Motor neuron (in vitro differentiated cells): Measurements from ENCODE around the gene TUFT1. TPM values are rescaled to one million over a fixed set of nuclear protein-coding genes. Genes with fewer than 3 reads are reported as not detected.
A peak's percentile ranks its signal among the peaks of the same experiment; 100 is the strongest.

Experiments used
- ATAC-seq, 8 experiments: fragments of 200-7000 bp; cut with Tn5 transposase; replicated peaks in 6 of 8; 2 replicates each; pipeline ENCODE4 v1.8.0; 2021; ENCODE audit warnings: mild to moderate bottlenecking in 8 of 8, moderate library complexity in 8 of 8
- H3K27ac ChIP-seq, 2 donors: fragments of 250-450 bp; sonication (Bioruptor Pico); 2 replicates each; pipeline ENCODE4 v1.9.0; 2021; ENCODE audit warnings: antibody characterized with exemption in 2 of 2, mild to moderate bottlenecking in 2 of 2, moderate library complexity in 1 of 2
- H3K4me1 ChIP-seq, 2 donors: fragments of 250-450 bp; sonication (Bioruptor Pico); replicated peaks in 1 of 2; 2 replicates each; pipeline ENCODE4 v1.6.1; 2021; ENCODE audit warnings: antibody characterized with exemption in 2 of 2, mild to moderate bottlenecking in 2 of 2, moderate library complexity in 1 of 2
- H3K4me3 ChIP-seq, 5 donors: fragments of 250-450 bp; sonication (Bioruptor Pico); 2 replicates each; pipeline ENCODE4 v1.9.0; 2021; ENCODE audit warnings: antibody characterized with exemption in 5 of 5, mild to moderate bottlenecking in 5 of 5, moderate library complexity in 4 of 5
- WGBS, 10 experiments: fragments of 450-650 bp; shearing (Covaris generic); methylation state at CpG; one replicate each; pipeline ENCODE4 v1.0.0; 2022; 5-methylcytosine and 5-hydroxymethylcytosine counted together
- in situ Hi-C, 9 experiments: fragments of 400-800 bp; cut with MboI; loops; one replicate each; pipeline ENCODE4 v1.15.0; 2021; ENCODE audit warnings: low sequenced_read_pairs in 9 of 9, low pct_unique_long_range_greater_than_20kb in 2 of 9; ENCODE audit not compliant: unreplicated experiment in 9 of 9
- total RNA-seq, 8 experiments: library from RNA; unstranded; fragments of 300-600 nt; gene quantifications; 2 replicates each; pipeline versions ENCODE4 v1.2.3 to v1.2.4, GENCODE V29; 2022

TUFT1 gene
- total RNA-seq, 8 experiments from 2014 or later, result 0.87 to 33.7 (median 24.6) TPM

GRCh38 chr1:151604291-151604690, 64.2 kb downstream of the TUFT1 start:
- in situ Hi-C loops, result no loop called here
- Histone ChIP-seq H3K4me3 (no peak overlapping the region), H3K27ac (no peak overlapping the region), H3K4me1 (no peaks in the 10 kb centered on the region)
- 40 to 86% (median 66%) methylated on average over 1 to 2 of the region's 2 CpGs for WGBS, 10 experiments
- ATAC-seq, result no peak

- Histone ChIP-seq H3K4me3 (no peak overlapping the region), H3K27ac (no peak overlapping the region), H3K4me1 (no peaks in the 10 kb centered on the region)
- in situ Hi-C loops, result no loop called here
- ATAC-seq, result no peak
These were observed 66.3 kb downstream of the TUFT1 start for GRCh38 chr1:151606384-151606783.

- Histone ChIP-seq H3K4me3 (no peak overlapping the region), H3K27ac (no peak overlapping the region), H3K4me1 (no peaks in the 10 kb centered on the region)
- 71 to 100% (median 94%) methylated on average over 2 to 3 of the region's 3 CpGs; no CpG with 5 or more reads in 3 of the 10 experiments for WGBS, 10 experiments
- in situ Hi-C loops, result no loop called here
- no peak for ATAC-seq
These were observed 66.7 kb downstream of the TUFT1 start for GRCh38 chr1:151606857-151607256.

DNA sequence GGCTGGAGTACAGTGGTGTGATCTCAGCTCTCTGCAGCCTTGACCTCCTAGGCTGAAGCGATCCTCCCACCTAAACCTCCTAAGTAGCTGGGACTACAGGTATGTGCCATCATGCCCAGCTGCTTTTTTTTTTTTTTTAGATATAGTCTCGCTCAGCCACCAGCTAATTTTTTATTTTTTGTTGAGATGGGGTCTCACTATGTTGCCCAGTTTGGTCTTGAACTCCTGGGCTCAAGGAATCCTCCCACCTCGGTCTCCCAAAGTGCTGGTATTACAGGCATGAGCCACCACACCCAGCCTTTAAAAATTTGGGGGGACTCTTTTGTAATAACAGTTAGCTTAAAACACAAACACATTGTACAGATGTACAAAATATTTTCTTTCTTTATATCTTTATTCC, 70.0 kb downstream of the TUFT1 start:
- Histone ChIP-seq H3K4me1 (peaks cover 3 to 8% of the 10 kb centered on the region in 2 donors), H3K27ac (no peak overlapping the region), H3K4me3 (no peak overlapping the region)
- in situ Hi-C loops, result no loop called here
- no peak for ATAC-seq
- WGBS, 10 experiments, result 63 to 100% (median 89%) methylated on average over 2 to 3 of the region's 3 CpGs

DNA sequence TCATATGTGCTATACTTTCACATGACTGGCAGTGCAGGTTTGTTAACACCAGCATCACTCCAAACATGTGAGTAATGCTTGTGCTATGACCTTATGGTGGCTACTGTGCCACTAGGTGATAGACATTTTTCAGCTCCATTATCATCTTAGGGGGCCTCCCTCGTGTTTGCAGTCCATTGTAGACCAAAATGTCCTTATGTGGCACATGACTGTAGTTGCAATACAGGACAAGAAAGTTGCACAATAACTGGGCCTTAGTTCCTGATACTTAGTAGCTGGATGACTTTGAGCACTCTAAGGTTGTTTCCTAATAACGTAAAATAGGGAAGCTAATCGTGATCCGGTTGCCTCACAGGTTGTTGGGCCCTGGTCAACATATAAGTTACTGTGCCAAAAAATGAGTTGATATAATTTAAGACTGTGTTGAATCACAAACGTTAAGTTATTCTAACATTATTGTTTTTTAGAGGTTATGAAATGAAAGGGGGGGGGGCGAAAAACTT, 71.2 kb downstream of the TUFT1 start:
- Histone ChIP-seq H3K27ac (no peak overlapping the region), H3K4me3 (peak overlapping the region in 4 of 5 donors; percentile 83 to 98 (median 88)), H3K4me1 (peaks cover 3 to 8% of the 10 kb centered on the region in 2 donors)
- WGBS, 10 experiments, result 0 to 80% (median 32%) methylated on average over 2 to 6 of the region's 6 CpGs
- in situ Hi-C loops, result no loop called here
- ATAC-seq, result peak in 2 of 8 experiments; percentile 4 to 9

DNA sequence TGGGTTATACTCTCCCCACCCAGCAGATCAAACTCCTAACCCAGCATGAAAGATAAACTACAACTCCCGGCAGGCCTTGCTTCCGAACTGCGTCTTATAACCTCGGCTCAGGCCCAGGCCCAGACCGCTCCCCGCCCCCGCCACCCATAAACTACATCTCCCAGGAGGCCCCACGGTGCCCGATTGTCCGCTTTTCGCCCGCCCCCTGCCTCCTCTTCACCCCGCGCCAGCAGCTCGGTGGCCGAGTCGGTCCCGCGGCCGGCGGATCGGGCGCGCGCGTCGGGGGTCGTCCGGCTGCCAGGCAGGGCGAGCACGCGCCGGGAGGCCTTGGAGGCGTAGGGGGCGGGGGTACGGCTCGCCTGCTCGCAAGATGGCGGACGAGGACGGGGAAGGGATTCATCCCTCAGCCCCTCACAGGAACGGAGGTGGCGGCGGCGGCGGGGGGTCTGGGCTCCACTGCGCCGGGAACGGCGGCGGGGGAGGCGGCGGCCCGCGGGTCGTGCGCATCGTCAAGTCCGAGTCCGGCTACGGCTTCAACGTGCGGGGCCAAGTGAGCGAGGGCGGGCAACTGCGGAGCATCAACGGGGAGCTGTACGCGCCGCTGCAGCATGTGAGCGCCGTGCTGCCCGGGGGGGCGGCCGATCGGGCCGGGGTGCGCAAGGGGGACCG, 71.9 kb downstream of the TUFT1 start, which contains the start of gene SNX27:
SNX27 (plus strand) TSS at position 219 of the 669 bp plus-strand sequence; CDS start at position 371, 152 bp downstream.
- WGBS, 10 experiments, result 0% methylated on average over 1 to 2 of the region's 79 CpGs; no CpG with 5 or more reads in 8 of the 10 experiments
- in situ Hi-C loops, result no loop called here
- H3K4me1 ChIP-seq, result peaks cover 3 to 8% of the 10 kb centered on the region in 2 donors
- peak; percentile 84 to 95 (median 92) for ATAC-seq
- H3K4me3 ChIP-seq, result peak within 1 kb of the TSS; percentile 79 to 98 (median 87)
- peak within 1 kb of the TSS; percentile 83 to 84 for H3K27ac ChIP-seq

- Histone ChIP-seq H3K4me3 (peak overlapping the region; percentile 79 to 98 (median 87)), H3K4me1 (peaks cover 3 to 8% of the 10 kb centered on the region in 2 donors), H3K27ac (peak overlapping the region; percentile 83 to 84)
- in situ Hi-C loops, result no loop called here
- WGBS, 10 experiments, result 0 to 7% (median 0%) methylated on average over 2 to 19 of the region's 44 CpGs; no CpG with 5 or more reads in 4 of the 10 experiments
- ATAC-seq, result peak; percentile 3 to 35 (median 16)
These were observed 72.6 kb downstream of the TUFT1 start for GRCh38 chr1:151612501-151613281.

GRCh38 chr1:151613282-151613780, 73.2 kb downstream of the TUFT1 start:
- in situ Hi-C loops, result no loop called here
- Histone ChIP-seq H3K4me3 (peak overlapping the region; percentile 79 to 98 (median 87)), H3K4me1 (peaks cover 3 to 8% of the 10 kb centered on the region in 2 donors), H3K27ac (no peak overlapping the region)
- ATAC-seq, result peak in 1 of 8 experiments; percentile 2
- 0 to 37% (median 4%) methylated on average over 1 to 6 of the region's 9 CpGs; no CpG with 5 or more reads in 1 of the 10 experiments for WGBS, 10 experiments

- Histone ChIP-seq H3K4me1 (peaks cover 3 to 8% of the 10 kb centered on the region in 2 donors), H3K27ac (no peak overlapping the region), H3K4me3 (no peak overlapping the region)
- in situ Hi-C loops, result no loop called here
- no peak for ATAC-seq
- WGBS, 10 experiments, result 46 to 100% (median 68%) methylated on average over 1 to 4 of the region's 4 CpGs
These were observed 75.8 kb downstream of the TUFT1 start for GRCh38 chr1:151615711-151616504.

DNA sequence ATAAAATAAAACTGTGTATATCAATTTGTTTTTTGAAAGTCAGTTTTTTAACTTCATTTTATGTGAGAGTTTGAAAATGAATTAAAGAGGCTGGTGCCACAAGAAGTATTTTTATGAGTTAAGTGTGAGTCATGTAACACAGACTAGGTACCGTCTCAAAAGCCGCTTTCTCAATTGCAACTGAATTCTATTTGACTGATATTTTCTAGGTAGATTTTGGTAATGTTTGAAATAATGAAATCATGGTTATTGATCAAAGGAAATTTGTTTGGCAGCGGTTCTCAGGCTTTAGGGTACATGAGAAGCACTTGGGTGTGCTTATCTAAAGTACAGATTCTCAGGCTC, 76.4 kb downstream of the TUFT1 start:
- Histone ChIP-seq H3K4me1 (peaks cover 3 to 8% of the 10 kb centered on the region in 2 donors), H3K27ac (no peak overlapping the region), H3K4me3 (no peak overlapping the region)
- ATAC-seq, result no peak
- 48 to 100% (median 95%) methylated on average over 1 to 3 of the region's 3 CpGs; no CpG with 5 or more reads in 2 of the 10 experiments for WGBS, 10 experiments
- in situ Hi-C loops, result no loop called here

DNA sequence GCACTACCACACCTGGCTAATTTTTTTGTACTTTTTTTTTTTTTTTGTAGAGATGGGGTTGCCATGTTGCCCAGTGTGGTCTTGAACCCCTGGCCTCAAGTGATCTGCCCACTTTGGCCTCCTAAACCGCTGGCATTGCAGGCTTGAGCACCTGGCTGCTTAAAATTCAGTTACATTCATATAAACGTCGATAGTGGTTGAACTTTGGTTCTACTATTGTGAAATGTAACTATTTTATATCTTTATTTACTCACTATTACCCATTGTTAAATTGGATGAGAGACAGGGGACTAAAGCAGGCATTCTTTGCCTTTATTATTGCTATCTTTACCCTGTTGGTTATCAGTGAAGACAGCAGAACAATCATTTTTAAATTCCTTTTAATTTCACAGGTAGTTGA, 77.9 kb downstream of the TUFT1 start:
- 60 to 100% (median 96%) methylated on average over 1 to 3 of the region's 3 CpGs for WGBS, 10 experiments

GRCh38 chr1:151618470-151618869, 78.4 kb downstream of the TUFT1 start:
- H3K4me1 ChIP-seq, result peaks cover 3 to 8% of the 10 kb centered on the region in 2 donors
- in situ Hi-C loops, result no loop called here
- H3K27ac ChIP-seq, result no peak overlapping the region
- H3K4me3 ChIP-seq, result no peak overlapping the region
- no peak for ATAC-seq

More for the DNA sequence above, 77.9 kb downstream of the TUFT1 start:
- H3K27ac ChIP-seq, result no peak overlapping the region
- H3K4me1 ChIP-seq, result peaks cover 3 to 8% of the 10 kb centered on the region in 2 donors
- no peak for ATAC-seq
- in situ Hi-C loops, result no loop called here
- no peak overlapping the region for H3K4me3 ChIP-seq
